HCT116 (cell line): ENCODE measurements around the gene KRTDAP. TPM values are rescaled to one million over a fixed set of nuclear protein-coding genes. Genes with fewer than 3 reads are reported as not detected.
A peak's percentile ranks its signal among the peaks of the same experiment; 100 is the strongest.

Experiments
- ATAC-seq: fragments of 200-7000 bp; cut with Tn5 transposase; 2 replicates; pipeline ENCODE4 v1.9.1; 2020; ENCODE audit warnings: mild to moderate bottlenecking, moderate library complexity
- BruUV-seq: library from RNA; stranded (reverse); fragments of 400-500 nt; replicated peaks from 2 replicates; lab custom pipeline; 2021; lab: Mats Ljungman, UMichigan
- CTCF ChIA-PET: fragments of 300-600 bp; sonication (Branson Sonifier 250); formaldehyde crosslinking; loops from one replicate; lab custom pipeline; 2021; ENCODE audit warnings: antibody characterized with exemption; lab: Charles Lee
- POLR2A ChIA-PET: fragments of 300-600, 350-600 bp; sonication (Branson Sonifier 250); formaldehyde crosslinking; loops from one replicate; lab custom pipeline; 2021; ENCODE audit warnings: antibody characterized with exemption; lab: Charles Lee
- RAD21 ChIA-PET, 2 experiments: fragments of 300-600 bp; sonication (Branson Sonifier 250); formaldehyde crosslinking; loops; one replicate each; lab custom pipeline; 2023; ENCODE audit warnings: low total read pairs in 2 of 2; ENCODE audit not compliant: uncharacterized antibody in 2 of 2, unreplicated experiment in 2 of 2, low non-redundant PET in 1 of 2; lab: Charles Lee
- DNase-seq: peaks from one replicate; pipeline ENCODE4 v3.0.0-alpha.2; 2010; ENCODE audit warnings: low read depth, low spot score
- H2AFZ ChIP-seq: fragments of 200-600 bp; shearing (Covaris generic), sonication (generic); 2 replicates; pipeline ENCODE4 v1.6.1; 2017; ENCODE audit warnings: low read depth, mixed run types, mixed read lengths, antibody characterized with exemption, low read length; ENCODE audit not compliant: poor library complexity, severe bottlenecking
- H3K27ac ChIP-seq: 2 replicates; pipeline ENCODE4 v1.5.1; 2012; ENCODE audit warnings: low read depth, low read length
- H3K27me3 ChIP-seq: fragments of 200-600 bp; sonication (generic); 2 replicates; pipeline ENCODE4 v1.6.1; 2016; ENCODE audit warnings: mixed run types, low read length, mixed read lengths; ENCODE audit not compliant: insufficient read depth
- H3K36me3 ChIP-seq, 2 experiments: fragments of 200-500 bp in 1 of 2; fragments of 200-600 bp in 1 of 2; sonication (Bioruptor generic) in 1 of 2; sonication (generic) in 1 of 2; 2 replicates each; pipeline versions ENCODE4 v1.5.1 to v1.6.1; 2014 to 2016; ENCODE audit warnings: low read length in 2 of 2, inconsistent platforms in 1 of 2, mixed read lengths in 1 of 2, mixed run types in 1 of 2; ENCODE audit not compliant: insufficient read depth in 2 of 2, control insufficient read depth in 1 of 2
- H3K4me1 ChIP-seq, 2 experiments: fragments of 200-600 bp in 1 of 2; sonication (generic) in 1 of 2; 2 replicates each; pipeline versions ENCODE4 v1.5.1 to v1.6.1; 2012 to 2017; ENCODE audit warnings: low read length in 2 of 2, inconsistent platforms in 1 of 2, mild to moderate bottlenecking in 1 of 2, mixed read lengths in 1 of 2, mixed run types in 1 of 2, moderate library complexity in 1 of 2; ENCODE audit not compliant: insufficient read depth in 2 of 2, control insufficient read depth in 1 of 2
- H3K4me2 ChIP-seq: fragments of 200-600 bp; sonication (generic); 2 replicates; pipeline ENCODE4 v1.6.1; 2017; ENCODE audit warnings: mixed run types, low read length, mixed read lengths
- H3K4me3 ChIP-seq, 2 experiments: fragments of 200-600 bp in 1 of 2; sonication (generic) in 1 of 2; replicated peaks in 1 of 2; 2 replicates each; pipeline ENCODE4 v1.5.1; 2011 to 2016; ENCODE audit warnings: low read length in 2 of 2, control low read depth in 1 of 2, low read depth in 1 of 2, mild to moderate bottlenecking in 1 of 2, mixed read lengths in 1 of 2, mixed run types in 1 of 2
- H3K79me2 ChIP-seq: fragments of 200-600 bp; sonication (generic); 2 replicates; pipeline ENCODE4 v1.6.1; 2017; ENCODE audit warnings: mild to moderate bottlenecking, mixed run types, low read length, moderate library complexity, mixed read lengths; ENCODE audit not compliant: insufficient read depth
- H3K9ac ChIP-seq: fragments of 200-600 bp; sonication (generic); 2 replicates; pipeline ENCODE4 v1.6.1; 2016; ENCODE audit warnings: low read length, mixed read lengths
- H3K9me2 ChIP-seq: fragments of 200-600 bp; sonication (generic), shearing (Covaris generic); 2 replicates; pipeline ENCODE4 v1.6.1; 2017; ENCODE audit warnings: mixed run types, mild to moderate bottlenecking, moderate library complexity; ENCODE audit not compliant: insufficient read depth
- H3K9me3 ChIP-seq, 2 experiments: fragments of 200-500 bp in 1 of 2; fragments of 200-600 bp in 1 of 2; sonication (Bioruptor generic) in 1 of 2; sonication (generic) in 1 of 2; 2 replicates each; pipeline ENCODE4 v1.6.1; 2014 to 2017; ENCODE audit warnings: low read length in 2 of 2, mixed read lengths in 2 of 2, inconsistent platforms in 1 of 2, low read depth in 1 of 2, mild to moderate bottlenecking in 1 of 2, mixed run types in 1 of 2, moderate library complexity in 1 of 2; ENCODE audit not compliant: control insufficient read depth in 1 of 2, insufficient read depth in 1 of 2
- H4K20me1 ChIP-seq: fragments of 200-600 bp; sonication (generic), shearing (Covaris generic); 2 replicates; pipeline ENCODE4 v1.6.1; 2017; ENCODE audit warnings: mixed run types, mild to moderate bottlenecking, moderate library complexity; ENCODE audit not compliant: insufficient read depth
- ATF3 ChIP-seq: IDR thresholded peaks from 2 replicates; pipeline ENCODE4 v1.6.1; 2012
- CBX3 ChIP-seq: IDR thresholded peaks from 2 replicates; pipeline ENCODE4 v1.6.1; 2012; ENCODE audit warnings: low read depth
- CEBPB ChIP-seq: IDR thresholded peaks from 2 replicates; pipeline ENCODE4 v1.6.1; 2012; ENCODE audit warnings: low read depth
- CTCF ChIP-seq, 3 experiments: fragments of 200-600 bp in 1 of 3; sonication (generic) in 1 of 3; IDR thresholded peaks in 2 of 3; conservative IDR thresholded peaks in 1 of 3; 2 replicates each; pipeline ENCODE4 v1.5.1; 2012 to 2017; ENCODE audit warnings: low read depth in 2 of 3, low read length in 2 of 3, antibody characterized with exemption in 1 of 3, borderline replicate concordance in 1 of 3, control low read depth in 1 of 3, mild to moderate bottlenecking in 1 of 3, mixed read lengths in 1 of 3, mixed run types in 1 of 3, moderate library complexity in 1 of 3; ENCODE audit not compliant: insufficient read depth in 1 of 3
- EGR1 ChIP-seq: IDR thresholded peaks from 2 replicates; pipeline ENCODE4 v1.6.1; 2012; ENCODE audit warnings: low read depth
- ELF1 ChIP-seq: IDR thresholded peaks from 2 replicates; pipeline ENCODE4 v1.6.1; 2012; ENCODE audit warnings: low read depth, borderline replicate concordance
- EZH2phosphoT487 ChIP-seq: fragments of 200-600 bp; IDR thresholded peaks from 2 replicates; pipeline ENCODE4 v1.6.1; 2018; ENCODE audit warnings: antibody characterized with exemption, borderline replicate concordance
- FOSL1 ChIP-seq: IDR thresholded peaks from 2 replicates; pipeline ENCODE4 v1.6.1; 2012; ENCODE audit warnings: low read depth
- JUND ChIP-seq: IDR thresholded peaks from 2 replicates; pipeline ENCODE4 v1.6.1; 2012
- POLR2A ChIP-seq: IDR thresholded peaks from 2 replicates; pipeline ENCODE4 v1.7.0; 2011; ENCODE audit warnings: borderline replicate concordance; ENCODE audit not compliant: insufficient read depth, insufficient read length; ENCODE audit errors: extremely low read depth
- RAD21 ChIP-seq: IDR thresholded peaks from 2 replicates; pipeline ENCODE4 v1.6.1; 2012; ENCODE audit warnings: low read depth, mild to moderate bottlenecking
- SIN3A ChIP-seq: IDR thresholded peaks from 2 replicates; pipeline ENCODE4 v1.6.1; 2012; ENCODE audit warnings: low read depth
- SP1 ChIP-seq: IDR thresholded peaks from 2 replicates; pipeline ENCODE4 v1.6.1; 2012; ENCODE audit warnings: low read depth
- SRF ChIP-seq: IDR thresholded peaks from 2 replicates; pipeline ENCODE4 v1.6.1; 2012; ENCODE audit warnings: low read depth
- TCF7L2 ChIP-seq: IDR thresholded peaks from 2 replicates; pipeline ENCODE4 v1.7.0; 2011; ENCODE audit warnings: borderline replicate concordance, inconsistent platforms; ENCODE audit not compliant: insufficient read depth, insufficient read length; ENCODE audit errors: extremely low read depth
- ZBTB33 ChIP-seq: IDR thresholded peaks from 2 replicates; pipeline ENCODE4 v1.6.1; 2011; ENCODE audit warnings: mild to moderate bottlenecking, low read length, moderate library complexity; ENCODE audit not compliant: insufficient replicate concordance; ENCODE audit errors: extremely low read depth
- ZNF274 ChIP-seq: fragments of 200-500 bp; sonication (Bioruptor generic); IDR thresholded peaks from 2 replicates; pipeline ENCODE4 v1.6.1; 2014; ENCODE audit warnings: mild to moderate bottlenecking, low read depth, low read length, inconsistent platforms
- intact Hi-C: fragments of 100-400 bp; cut with micrococcal nuclease; formaldehyde crosslinking; loops from 2 replicates; pipeline ENCODE4 v1.10.0; 2022
- total RNA-seq: library from RNA; stranded (reverse); gene quantifications from one replicate; pipeline ENCODE4 v1.2.1, GENCODE V29; 2021; ENCODE audit not compliant: unreplicated experiment
- TF ChIP-seq, protein P1 (sequence below): IDR thresholded peaks from 2 replicates; pipeline ENCODE4 v1.6.1; 2012

The KRTDAP gene
- total RNA-seq, 1 experiment from 2014 or later: 0.74 TPM

GRCh38 chr19:35512831-35513627 is 22.8 kb upstream of the KRTDAP start:
- H2AFZ ChIP-seq: no peak overlapping the region
- DNase-seq (no peak), ATAC-seq (no peak)
- H3K9me3 ChIP-seq: no peaks in the 10 kb centered on the region
- BruUV-seq: no TSS peak
- H3K4me3 ChIP-seq: 0 out of 4 replicates have a peak overlapping the region, but pooled peaks of 1 of the 2 experiments have one; percentile 37
- H3K79me2 ChIP-seq: peaks cover 20% of the 10 kb centered on the region
- intact Hi-C loops: no loop called here
- H3K4me2 ChIP-seq: peak overlapping the region; percentile 64
- CTCF ChIA-PET: no interaction called here
- TF ChIP-seq ELF1: no peak
- TF ChIP-seq EGR1: no peak
- TF ChIP-seq ZBTB33: no peak
- no peak for TF ChIP-seq RAD21
- TF ChIP-seq, protein P1, sequence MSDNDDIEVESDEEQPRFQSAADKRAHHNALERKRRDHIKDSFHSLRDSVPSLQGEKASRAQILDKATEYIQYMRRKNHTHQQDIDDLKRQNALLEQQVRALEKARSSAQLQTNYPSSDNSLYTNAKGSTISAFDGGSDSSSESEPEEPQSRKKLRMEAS: no peak
- TF ChIP-seq ATF3: no peak
- TF ChIP-seq SIN3A: no peak
- no peak for TF ChIP-seq CTCF (IDR thresholded peaks at IDR 0.05 in 2 of 3, conservative IDR thresholded peaks at IDR 0.05 in 1 of 3; ENCODE audit: borderline replicate concordance in 1 of 3, insufficient read depth in 1 of 3, low read depth in 2 of 3, low read length in 2 of 3)
- no peak for TF ChIP-seq ZNF274
- TF ChIP-seq SRF: no peak
- TF ChIP-seq POLR2A: no peak
- no peak for TF ChIP-seq CEBPB
- no peak for TF ChIP-seq SP1
- no peak for TF ChIP-seq JUND
- no peak for TF ChIP-seq CBX3
- no peak for TF ChIP-seq EZH2phosphoT487
- no peak for TF ChIP-seq FOSL1
- no peak for TF ChIP-seq TCF7L2
- POLR2A ChIA-PET: no interaction called here
- RAD21 ChIA-PET: no interaction called here
- peaks cover 19 to 47% of the 10 kb centered on the region in 2 experiments for H3K4me1 ChIP-seq
- no peaks in the 10 kb centered on the region for H3K9me2 ChIP-seq
- no peaks in the 10 kb centered on the region for H4K20me1 ChIP-seq
- peaks cover 0 to 6% of the 10 kb centered on the region in 2 experiments; a peak in 1 of 4 replicates for H3K36me3 ChIP-seq
- H3K27ac ChIP-seq: no peak overlapping the region; the same call in 1 of the 2 replicates
- peak overlapping the region; percentile 39; the same call in 1 of the 2 replicates for H3K9ac ChIP-seq
- no peaks in the 10 kb centered on the region for H3K27me3 ChIP-seq
